Left hindlimb (tissue), 1 donor: ENCODE results near the gene FAM131C.
"Not testable (repeated sequence)": the region's sequence is repeated elsewhere in the genome, so short reads cannot be mapped to it uniquely, and the experiment has no call there.

ENCODE experiments used
- DNase-seq: peaks from one replicate; pipeline ENCODE4 v3.0.0-alpha.2; 2018

Gene FAM131C

DNA sequence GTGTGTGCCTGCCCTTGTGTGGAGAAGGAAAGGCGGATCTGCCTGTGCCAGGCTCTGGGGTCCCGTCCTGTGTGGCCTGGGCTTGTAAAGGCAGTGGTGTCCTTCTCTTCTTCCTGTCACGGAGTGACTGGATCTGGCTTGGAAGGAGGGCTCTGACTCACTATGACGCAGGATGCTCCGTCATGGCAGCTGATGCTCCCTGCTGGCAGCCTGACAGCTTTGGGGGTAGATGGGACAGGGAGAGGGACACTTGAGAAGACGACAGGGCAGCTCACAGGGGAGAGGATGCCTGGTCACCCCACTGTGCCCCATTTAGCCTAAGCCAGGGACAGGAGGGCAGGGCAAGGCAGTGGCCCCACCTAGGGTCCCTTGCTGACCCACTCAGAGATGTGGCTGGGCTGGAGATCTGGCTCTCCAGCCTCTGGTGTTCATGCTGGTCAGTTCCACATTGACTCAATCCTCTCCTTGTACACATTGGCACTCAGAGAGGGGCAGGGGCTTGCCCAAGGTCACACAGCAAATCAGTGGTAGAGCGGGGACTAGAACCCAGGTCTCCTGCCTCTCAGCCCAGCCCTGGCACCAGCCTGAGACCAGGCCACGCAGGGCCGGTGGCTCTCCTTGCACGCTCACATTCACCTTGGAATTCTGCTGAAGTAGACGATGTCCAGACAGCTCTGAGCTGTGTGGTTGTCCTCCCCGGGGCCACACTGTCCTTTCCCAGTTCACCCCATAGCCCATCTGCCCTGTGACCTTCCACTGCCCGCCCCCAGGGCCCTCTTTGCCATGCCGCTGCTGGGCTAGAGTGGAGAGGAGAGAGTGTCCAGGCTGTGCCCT lies 2.8 kb upstream of the FAM131C start:
- DNase-seq, result no peak

DNA sequence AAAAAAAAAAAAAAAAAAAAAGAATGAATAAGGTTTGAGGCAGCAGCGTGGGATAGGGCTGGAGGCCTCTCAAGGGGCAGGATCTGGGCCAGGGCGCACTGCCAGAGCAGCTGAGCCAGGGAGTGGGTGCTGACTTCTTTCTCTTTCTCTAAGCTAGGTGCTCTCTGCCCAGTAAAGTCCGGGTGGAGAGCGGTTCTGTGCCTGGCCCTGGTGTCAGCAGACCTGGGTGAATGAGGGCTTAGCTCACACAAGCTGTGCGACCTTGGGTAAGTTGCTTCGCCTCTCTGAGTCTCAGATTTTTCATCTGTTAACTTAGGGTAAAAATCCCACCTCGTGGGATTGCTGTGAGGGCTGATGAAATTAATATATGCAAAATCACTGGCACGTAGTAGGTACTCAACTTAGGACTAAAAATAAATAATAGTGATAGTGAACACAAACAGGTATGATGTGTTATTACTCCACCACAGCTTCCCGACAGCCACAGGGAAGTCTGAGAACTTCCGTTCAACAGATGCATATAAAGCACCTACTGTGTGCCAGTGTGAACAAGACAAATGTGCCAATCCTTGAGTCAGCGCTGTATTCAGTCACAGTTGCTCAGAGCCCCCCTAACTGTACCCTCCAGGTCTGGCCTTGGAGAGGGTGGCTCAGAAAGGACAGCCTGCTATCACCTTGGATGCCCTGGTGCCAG lies 2.0 kb upstream of the FAM131C start:
- no peak for DNase-seq

DNA sequence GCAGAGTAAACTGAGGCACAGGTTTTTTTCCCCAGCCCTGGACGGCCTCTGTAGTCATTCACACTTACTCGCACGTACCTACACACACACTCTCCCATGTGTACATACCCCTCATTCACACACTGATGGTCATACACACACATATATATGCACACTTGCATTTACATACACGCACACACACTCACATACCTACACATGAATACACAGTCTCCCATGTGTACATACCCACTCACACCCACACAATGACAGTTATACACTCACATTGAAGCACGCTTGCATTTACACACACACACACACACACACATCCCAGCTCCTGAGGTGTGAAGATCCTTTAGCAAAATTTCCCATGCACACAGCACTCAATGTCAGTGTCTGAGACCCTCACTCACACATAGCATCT lies 766 bp upstream of the FAM131C start:
- DNase-seq, result no peak

DNA sequence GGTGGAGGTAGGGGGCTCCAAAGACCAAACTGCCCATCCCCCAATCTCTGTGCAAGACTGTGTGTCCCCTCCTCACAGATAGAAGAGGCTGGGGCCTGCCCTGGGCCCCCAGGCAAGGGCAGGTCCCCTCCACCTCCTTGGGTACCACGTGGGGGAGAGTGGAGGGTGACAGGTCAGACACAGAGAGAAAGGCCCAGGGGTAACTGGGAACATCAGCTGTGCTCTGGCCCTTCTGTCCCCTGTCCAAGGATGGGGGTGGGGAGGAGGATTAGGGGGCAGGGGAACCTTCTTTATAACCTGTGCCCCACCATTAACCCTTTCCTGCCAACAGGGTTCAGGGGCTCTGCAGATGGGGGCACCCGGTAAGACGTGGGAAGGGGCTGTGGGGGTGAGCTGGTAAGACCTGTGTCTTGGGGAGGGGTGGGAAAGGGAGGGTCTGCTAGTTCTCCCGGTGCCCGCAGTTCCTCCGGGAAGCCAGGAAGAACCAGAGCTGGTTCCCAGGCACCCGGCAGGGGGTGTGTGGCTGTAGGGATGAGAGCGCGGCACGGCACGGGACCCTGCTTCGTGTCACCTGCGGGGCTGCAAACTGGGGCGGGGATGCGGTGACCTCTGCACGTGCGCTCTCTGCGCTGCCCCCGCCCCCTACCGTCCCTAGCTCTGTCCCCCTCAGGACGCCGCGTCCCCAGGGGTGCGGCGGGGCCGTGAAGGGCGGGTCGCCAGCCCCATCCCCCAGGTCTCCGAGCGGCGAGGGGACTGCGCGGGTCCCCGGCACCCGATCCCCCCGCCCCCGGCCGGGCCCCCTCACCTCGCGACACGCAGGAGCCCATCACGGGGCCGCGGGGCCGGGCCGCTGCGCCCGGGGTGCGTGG lies 601 bp downstream of the FAM131C start:
- no peak for DNase-seq

DNA sequence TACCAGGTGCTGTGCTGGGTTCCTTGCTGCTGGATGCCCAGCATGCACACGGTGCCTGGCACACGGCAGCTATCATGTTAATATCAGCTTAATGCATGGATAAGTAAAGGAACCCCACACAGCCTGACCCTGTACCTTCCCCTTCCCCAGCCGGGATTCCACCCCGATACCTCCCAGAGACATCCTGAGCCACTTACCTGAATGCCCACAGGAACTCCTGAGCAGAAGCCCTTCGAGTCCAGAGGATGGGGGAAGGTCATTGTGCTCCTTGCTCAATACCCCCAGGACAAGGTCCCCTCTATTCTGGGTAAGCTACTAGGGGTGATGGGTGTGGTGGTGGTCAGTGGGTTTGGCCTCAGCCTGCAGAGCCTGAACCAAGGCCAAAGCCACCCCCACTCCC lies 1.4 kb downstream of the FAM131C start:
- no peak for DNase-seq

DNA sequence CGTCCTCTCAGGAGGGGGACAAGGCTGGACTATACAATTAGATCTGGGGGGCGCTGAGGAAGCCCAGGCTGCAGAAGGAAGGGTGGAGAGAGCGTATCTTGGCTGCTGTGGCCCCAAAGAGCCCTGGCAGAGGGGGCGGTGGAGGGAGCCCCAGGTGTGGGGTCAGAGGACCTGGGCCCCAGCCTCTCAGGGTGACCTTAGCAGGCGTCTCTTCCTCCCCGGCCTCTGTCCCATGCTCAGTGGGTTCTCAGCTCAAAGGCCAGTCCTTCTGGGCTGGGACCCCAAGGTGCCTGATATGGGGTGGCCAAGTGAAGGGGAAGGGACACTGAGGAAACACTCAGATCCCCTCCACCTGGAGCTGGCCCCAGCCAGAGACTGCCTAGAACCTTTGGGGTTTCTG lies 1.8 kb downstream of the FAM131C start:
- no peak for DNase-seq

DNA sequence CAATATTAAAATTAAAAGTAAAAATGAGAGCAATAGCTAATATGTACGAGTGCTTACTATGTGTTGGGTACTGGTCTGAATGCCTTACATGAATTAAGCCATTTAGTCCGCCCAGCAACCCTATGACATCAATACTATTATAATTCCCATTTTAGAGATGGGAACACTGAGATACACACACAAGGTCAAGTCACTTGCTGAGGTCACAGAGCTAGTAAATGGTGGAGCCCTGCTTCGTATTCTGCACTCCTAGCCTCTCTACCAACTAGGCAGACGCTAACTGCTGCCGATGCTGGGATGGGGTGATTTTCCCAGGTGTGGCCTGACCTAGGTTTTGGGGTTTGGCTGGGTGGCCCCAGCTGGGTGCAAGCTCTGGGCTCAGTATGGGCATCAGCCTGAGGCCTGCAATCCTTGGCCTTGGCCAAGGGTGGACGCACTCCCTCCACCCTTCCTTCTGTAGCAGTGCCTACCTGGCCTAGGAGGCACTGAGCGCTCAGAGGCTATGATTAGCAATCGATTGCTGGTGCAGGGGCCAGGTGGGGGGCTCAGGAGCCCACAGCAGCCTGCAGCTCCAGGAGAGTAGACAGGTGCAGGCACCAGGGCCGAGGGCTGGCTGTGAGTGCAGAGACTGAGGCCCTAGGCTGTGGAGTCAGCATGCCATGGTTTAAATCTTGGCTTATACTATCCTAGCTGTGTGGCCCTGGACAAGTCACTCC lies 2.7 kb downstream of the FAM131C start:
- no peak for DNase-seq

DNA sequence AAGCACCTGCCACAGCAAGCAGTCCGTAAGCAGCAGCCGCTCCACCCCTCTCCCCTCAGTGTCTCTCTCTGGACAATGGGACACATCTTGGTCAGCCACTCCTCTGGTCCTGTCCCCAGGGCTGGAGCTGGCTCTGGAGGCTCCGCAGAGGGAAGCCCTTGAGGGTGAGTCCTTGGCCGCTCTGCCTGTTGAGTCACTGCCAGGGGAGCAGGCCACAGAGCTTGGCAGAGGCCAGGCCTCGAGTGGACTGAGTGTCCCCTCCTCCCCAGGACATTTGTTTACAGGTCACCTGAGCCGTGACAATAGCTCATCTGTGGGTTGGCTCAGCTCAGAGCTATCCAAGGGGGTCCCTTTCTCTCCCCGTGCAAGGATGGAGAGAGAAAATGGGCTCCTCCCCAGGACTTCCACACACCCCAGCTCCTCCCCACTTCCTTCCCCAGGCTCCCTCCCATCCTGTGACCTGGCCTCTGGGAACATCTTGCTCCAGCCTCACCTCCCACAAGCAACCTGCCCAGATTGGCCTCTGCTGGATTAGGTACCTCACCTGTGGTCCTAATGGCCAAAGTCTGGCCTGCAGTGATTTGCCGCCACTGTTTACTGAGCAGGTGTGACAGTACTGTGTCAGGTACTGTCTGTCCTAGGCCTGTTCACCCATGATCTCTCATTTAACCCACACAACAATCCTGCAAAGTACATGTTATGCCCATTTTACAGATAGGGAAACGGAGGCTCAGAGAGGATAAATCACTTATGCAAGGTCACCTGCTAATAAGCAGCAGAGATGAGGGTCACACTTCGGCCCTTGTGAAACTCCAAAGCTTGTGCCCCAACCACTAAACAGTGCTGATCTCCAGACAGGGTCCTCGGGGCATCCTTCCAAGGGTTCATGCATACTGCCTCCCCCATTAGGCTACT lies 4.8 kb downstream of the FAM131C start:
- no peak for DNase-seq

DNA sequence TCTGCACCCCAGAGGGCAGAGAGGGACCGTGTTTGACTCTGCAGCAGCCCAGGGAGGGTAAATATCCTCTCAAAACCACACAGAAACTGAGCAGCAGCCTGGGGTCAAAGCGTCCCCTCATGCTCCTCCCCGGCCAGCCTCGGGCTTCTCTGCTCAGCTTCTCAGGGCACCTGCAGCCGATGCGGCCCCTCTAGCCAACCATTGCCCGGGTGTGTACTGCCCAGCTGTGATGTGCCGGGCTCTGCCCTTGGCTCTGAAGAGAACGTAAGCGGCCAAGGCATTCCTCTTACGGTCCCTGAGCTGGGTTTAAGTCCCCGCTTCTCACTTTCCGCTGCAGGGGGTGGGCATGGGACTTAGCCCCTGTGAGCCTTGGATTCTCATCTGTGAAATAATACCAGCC lies 5.5 kb downstream of the FAM131C start:
- DNase-seq, result no peak

DNA sequence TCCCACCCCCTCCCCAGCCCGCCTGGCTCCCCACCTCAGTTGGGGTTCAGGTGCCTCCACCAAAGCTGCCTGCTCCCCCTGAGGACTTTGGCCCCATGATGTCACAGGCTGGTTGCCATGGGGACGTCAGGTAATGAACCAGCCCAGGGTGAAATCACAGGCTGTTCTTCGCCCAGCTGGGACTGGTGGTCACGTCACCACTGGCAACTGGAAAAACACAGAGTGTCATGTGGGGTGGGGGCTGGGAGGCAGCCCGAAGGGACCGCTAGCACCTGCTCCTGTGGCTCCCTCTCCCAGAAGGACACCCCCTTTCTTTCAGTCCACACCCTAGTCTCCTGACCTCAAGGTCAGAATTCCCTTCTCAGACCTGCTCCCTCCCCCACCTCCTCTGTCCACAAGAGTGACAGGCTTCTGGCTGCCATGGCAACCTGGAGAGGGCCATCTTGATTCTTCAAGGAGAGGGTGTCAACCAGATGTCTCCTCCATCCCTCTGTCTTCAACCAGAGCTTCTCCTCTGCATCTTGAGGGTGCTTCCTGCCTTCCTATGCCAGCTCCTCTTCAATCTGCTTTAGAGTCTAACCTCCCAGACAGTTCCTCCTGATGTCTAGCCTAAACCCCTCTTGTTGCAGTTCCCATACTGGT lies 6.2 kb downstream of the FAM131C start:
- DNase-seq, result no peak

DNA sequence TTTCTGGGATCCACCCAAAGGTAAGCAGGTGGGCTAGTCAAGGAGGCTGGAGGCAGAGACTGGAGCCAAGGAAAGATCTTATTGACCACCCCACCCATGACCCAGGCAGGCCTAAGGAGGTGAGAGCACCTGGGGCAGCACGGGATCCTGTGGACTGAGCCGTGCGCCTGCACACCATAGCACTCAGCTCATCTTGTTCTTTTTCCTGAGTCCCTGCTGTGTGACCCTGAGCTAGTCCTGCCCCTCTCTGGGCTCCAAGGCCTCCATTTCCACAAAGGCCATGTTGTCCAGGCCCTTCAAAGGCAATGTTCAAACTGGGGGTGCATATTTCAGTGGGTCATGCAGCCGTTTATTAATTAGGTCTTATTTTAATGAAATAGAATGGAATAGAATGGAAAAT lies 7.2 kb downstream of the FAM131C start:
- no peak for DNase-seq

DNA sequence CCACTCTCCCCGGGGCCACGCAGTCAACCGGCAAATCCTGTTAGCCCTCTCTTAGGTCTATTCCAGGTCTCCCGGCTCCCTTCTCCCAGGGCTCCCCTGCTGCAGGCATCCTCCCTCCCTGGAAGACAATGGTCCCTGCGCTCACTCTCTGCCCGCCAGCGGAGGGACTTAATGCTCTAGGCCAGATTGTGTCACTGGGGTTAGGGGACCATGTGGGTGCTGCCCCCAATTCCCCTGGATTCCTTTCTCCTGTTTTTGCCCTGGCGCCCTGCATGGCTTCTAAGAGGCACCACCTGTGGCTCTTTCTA lies 8.2 kb downstream of the FAM131C start:
- DNase-seq, result no peak

DNA sequence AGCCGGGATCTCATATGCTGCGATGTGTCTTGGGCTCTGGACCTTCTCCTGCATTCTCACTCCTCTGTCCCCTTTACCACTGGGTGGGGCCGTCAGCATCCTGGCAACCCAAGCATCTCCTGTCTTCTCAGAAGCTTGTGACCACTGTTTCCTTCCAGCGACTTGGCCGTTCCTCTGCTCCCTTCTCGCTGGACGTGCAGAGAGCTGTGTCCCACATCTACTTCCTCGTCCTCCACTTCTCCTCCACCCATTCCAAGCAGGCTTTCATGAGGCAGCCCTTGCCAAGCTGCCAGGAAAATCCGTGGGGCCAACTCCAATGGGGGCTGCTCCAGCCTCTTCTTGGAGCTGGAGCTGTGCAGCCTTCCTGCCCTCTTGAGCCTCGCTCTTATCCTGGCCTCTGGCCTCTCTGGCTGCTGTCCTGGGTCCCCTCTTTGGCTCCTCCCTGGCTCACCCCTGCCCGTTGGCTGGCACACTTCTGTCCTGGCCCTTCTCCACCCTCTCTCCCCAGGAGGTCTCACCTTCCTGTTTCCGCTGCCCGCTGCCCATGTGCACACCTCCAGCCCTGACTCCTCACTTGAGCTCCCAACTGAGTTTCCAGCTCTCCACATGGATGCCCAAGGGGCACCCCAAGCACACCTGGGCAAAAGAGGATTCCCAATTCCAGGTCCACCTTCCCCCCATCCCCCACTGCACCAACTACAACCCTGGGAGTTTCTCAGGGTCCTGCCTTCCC lies 8.7 kb downstream of the FAM131C start:
- DNase-seq, result no peak

DNA sequence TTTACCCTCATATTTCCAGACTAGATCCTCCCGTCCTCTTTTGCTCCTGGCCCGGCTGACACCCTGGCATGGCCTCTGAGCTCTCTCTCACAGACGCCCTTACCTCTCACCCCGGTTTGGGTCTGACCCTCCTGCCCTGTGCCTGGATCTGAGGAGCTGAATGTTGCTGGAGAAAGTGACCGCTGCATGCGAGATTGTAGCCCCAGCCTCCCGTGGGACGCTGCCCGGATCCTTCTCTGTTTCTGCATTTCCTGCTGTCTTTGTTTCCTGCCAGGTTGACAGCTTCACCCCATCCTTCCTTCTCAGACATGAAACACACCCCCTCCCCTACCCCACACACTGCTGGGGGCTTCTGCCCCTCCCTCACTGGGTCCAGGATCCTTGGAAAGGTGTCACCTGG lies 9.5 kb downstream of the FAM131C start:
- DNase-seq, result no peak

DNA sequence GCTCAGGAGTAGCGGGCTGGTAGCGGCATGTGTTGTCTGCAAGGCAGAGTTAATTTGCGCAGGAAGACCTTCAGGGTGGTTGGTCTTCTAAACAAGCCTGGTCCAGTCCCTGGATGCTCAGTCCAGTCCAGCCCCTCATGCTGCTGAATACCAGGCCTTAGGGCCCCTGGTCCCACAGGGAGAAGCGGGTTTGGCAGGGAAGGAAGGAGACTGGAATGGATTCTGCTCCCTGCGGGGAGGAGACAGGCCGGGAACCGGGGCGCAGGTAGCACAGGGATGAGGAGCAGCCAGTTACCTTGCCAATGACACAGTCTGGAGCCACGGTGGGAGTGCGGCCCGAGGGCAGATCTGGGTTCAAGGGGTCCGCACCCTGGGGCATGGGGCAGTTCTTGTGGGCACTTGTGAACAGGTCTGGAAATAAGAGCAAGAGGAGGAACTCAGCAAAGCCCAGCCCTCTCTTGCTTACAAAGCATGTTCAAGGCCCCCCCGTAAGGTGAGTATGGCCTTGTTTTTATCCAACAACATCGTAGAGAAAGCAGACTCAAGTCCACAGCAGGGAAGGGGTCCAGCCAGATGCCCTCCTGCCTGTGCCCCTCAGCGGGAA lies 10.1 kb downstream of the FAM131C start:
- no peak for DNase-seq

DNA sequence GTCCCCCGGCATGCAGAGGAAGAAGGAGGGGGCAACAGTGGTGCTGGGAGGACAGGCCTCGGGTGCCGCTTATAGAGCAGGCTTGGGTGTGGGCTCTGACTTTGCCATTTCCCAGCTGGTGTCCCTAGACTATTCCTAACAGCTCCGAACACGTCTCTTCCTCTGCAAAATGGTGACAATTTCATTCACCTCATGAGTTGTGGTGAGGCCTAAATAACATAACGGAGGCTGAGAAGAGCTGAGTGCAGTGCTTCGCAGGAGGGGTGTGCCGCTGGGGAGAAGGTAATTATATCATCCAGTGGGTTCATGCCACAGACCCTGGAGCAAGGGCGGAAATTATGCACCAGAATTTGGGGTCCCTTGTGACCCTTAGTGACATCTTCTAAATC lies 10.8 kb downstream of the FAM131C start:
- DNase-seq, result not testable (repeated sequence)

DNA sequence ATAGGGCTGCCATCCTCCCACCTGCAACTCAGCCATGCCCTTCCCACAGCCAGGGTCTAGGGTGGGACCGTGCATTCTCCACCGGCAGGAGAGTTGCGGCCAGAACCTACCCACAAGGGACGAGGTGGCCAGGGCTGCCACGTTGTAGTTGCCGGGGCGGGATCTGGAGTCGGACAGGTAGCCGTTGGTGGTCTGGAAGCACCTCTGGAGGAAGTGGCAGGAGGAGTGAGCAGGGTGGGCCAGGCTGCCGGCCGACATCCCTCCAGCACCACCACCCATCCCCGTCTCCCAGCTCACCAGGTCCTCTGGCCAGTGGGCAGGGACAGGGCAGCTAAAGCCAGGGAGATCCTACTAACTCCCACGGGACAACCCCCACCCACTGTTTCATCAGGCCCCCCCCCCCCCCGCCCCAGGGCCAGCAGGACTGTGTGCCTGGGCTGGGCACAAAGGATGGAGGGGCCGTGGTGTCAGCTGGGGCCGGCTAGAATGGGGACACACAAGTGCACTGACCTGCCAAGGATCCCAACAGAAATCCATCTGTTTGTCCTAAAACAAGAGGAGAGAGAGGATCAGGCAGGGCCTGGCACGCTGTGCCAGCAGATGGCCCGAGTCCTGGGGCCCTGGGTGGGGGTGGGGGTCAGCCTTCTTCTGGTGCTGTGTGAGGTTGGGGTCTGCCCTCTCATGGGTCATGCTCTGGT lies 11.3 kb downstream of the FAM131C start:
- DNase-seq, result not testable (repeated sequence)

DNA sequence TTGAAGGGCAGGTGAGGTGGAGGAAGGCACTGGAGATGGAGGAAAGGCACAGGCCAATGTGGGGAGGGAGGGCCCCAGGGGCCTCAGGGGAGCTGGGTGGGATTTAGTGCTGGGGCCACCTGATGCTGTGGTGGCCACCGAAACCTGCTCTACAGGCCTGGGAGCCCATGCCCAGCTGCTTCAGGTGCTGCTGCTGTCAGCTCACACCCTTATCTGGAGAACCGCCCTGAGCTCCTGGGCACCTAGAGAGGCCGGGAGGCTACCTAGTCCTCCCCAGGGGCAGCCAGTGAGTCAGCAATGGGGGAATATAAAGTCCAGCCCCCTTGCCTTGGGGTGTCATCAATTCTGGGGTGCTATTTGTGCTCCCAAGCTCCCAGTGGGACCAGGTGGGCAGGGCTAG lies 12.2 kb downstream of the FAM131C start:
- DNase-seq, result no peak

DNA sequence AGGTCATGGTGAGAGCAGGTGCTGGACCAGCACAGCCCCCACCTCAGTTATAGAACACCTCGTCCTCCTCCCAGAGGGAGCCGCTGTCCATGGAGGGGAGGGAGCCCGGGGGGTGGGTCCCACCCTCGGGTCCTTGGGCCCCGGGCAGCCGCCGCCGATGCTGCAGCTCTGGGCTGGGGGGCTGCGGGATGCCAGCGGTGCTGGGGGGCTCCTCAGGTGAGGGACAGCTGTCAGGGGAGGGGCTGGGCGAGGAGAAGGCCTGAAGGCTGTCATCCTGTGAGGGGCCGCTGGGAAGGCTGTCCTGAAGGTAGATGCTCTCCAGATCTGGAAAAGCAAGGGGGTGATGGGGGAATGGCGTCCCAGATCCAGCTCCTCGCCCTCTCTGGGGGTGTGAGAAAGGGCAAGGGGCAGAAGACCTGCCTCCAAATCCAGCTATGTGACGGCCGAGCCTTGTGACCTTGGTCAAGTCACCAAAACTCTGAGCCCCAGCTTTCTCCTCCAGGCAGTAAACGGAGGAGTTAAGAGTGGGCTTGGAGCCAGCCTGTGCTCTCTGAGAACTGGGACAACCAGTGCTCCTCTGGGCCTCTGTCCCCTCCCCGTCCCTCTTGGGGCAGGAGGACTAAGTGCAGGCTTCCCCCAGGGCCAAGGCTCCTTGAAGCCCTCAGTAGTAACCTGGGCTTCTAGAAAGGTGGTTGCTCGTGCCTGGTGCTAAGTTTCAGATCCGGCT lies 14.9 kb downstream of the FAM131C start:
- not testable (repeated sequence) for DNase-seq
